Activated CD8-positive, alpha-beta memory T cell treated with anti-CD3 and anti-CD28 coated beads, Interleukin-2, amount 10 ng/mL, durations not matched to agents 7 days and 5 days (primary cell): Measurements from ENCODE around the gene SH3BP5. TPM values are rescaled to one million over a fixed set of nuclear protein-coding genes. Genes with fewer than 3 reads are reported as not detected.
A peak's percentile ranks its signal among the peaks of the same experiment; 100 is the strongest.

Experiments
- ATAC-seq: fragments of 150-1000 bp; cut with Tn5 transposase; one replicate; pipeline ENCODE4 v1.10.0; 2021; ENCODE audit warnings: moderate library complexity
- CTCF ChIA-PET: fragments of 350-600 bp; sonication (Branson Sonifier 250); formaldehyde crosslinking; loops from one replicate; lab custom pipeline; 2021; ENCODE audit warnings: antibody characterized with exemption; lab: Charles Lee
- DNase-seq: peaks from one replicate; pipeline ENCODE4 v3.0.0-alpha.2; 2020
- H3K27ac Mint-ChIP-seq: one replicate; pipeline ENCODE4 v1.8.0; 2021; ENCODE audit warnings: mild to moderate bottlenecking, mixed read lengths
- H3K27me3 Mint-ChIP-seq: one replicate; pipeline ENCODE4 v1.8.0; 2021; ENCODE audit warnings: mixed read lengths
- H3K36me3 Mint-ChIP-seq: one replicate; pipeline ENCODE4 v1.8.0; 2021; ENCODE audit warnings: mild to moderate bottlenecking, mixed read lengths
- H3K4me1 Mint-ChIP-seq: one replicate; pipeline ENCODE4 v1.8.0; 2021; ENCODE audit warnings: mixed read lengths
- H3K4me3 Mint-ChIP-seq: one replicate; pipeline ENCODE4 v1.8.0; 2021; ENCODE audit warnings: mild to moderate bottlenecking, moderate library complexity, mixed read lengths
- H3K9me3 Mint-ChIP-seq: one replicate; pipeline ENCODE4 v1.8.0; 2022; ENCODE audit warnings: low read depth, mixed read lengths
- total RNA-seq, 2 experiments: library from RNA; stranded (reverse); gene quantifications; one replicate each; pipeline ENCODE4 v1.2.3, GENCODE V29; 2021

The SH3BP5 gene
- total RNA-seq, 2 experiments from 2014 or later: 19.4 to 30.3 TPM

DNA sequence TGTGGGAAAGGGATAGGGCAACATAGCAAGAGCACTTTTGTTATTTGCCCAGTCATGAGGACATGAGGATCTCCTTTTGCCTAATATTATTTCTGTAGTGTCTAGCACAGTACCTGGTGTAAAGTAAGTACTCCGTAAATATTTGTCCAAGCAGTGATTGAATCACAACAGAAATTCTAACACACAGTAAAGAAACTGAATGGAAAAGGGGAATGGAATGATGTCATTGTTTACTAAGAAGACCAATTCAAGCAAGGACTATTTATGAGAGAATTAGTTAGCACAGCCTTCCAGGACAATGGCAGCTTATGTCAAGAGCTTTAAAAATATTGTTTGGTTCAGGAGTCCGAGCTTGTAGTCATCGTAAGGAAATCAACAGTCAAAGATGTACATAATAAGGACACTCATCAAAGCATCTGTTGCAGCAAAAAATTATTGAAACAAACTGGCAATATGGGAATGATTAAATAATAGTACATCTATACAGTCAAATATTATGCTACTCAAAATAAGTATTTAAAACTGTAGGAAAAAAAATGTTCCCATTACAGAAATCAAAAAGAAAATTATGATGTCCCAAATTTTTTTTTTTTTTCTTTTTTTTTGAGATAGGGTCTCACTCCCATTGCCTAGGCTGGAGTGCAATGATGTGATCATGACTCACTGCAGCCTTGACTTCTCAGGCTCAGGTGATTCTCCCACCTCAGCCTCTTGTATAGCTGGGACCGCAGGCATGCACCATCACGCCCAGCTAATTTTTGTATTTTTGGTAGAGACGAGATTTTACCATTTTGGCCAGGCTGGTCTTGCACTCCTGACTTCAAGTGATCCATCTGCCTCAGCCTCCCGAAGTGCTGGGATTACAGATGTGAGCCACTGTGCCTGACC, 108.5 kb downstream of the SH3BP5 start:
- H3K27me3 Mint-ChIP-seq: no peaks in the 10 kb centered on the region
- H3K4me3 Mint-ChIP-seq: no peak overlapping the region
- no peak for DNase-seq
- no peak overlapping the region for H3K27ac Mint-ChIP-seq
- H3K4me1 Mint-ChIP-seq: peaks cover 6% of the 10 kb centered on the region
- H3K36me3 Mint-ChIP-seq: peaks cover 29% of the 10 kb centered on the region
- no peaks in the 10 kb centered on the region for H3K9me3 Mint-ChIP-seq
- ATAC-seq: no peak
- CTCF ChIA-PET: interaction anchor here (1.0 kb wide), 1 partner anchor 104 kb away, joined by 4 read pairs; no protein-coding TSS in a partner anchor

GRCh38 chr3:15221574-15222217, 110.7 kb downstream of the SH3BP5 start:
- Mint-ChIP-seq H3K27ac (no peak overlapping the region), H3K4me3 (no peak overlapping the region), H3K4me1 (peaks cover 3% of the 10 kb centered on the region), H3K36me3 (peaks cover 38% of the 10 kb centered on the region), H3K27me3 (no peaks in the 10 kb centered on the region), H3K9me3 (no peaks in the 10 kb centered on the region)
- DNase-seq (no peak), ATAC-seq (no peak)
- CTCF ChIA-PET: interaction anchor here (0.7 to 1.7 kb wide), 7 partner anchors 11 to 376 kb away, joined by 3 to 7 read pairs (median 3); no protein-coding TSS in a partner anchor

- no peak for DNase-seq
These were observed 111.7 kb downstream of the SH3BP5 start for GRCh38 chr3:15220661-15221060.

DNA sequence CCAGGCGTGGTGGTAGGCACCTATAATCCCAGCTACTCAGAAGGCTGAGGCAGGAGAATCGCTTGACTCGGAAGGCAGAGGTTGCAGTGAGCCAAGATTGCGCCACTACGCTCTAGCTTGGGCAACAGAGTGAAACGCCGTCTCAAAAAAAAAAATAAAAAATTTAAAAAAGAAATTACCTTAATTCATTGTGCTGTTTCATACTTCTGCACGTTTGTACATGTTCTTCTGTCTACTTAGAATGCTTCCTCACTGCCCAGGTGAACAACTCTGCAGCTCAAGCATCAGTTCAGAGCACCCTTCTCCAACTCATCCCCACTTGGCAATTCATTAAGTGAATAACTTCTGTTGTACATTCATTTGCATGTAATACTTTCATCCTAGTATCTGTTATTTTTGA, 112.3 kb downstream of the SH3BP5 start:
- no peaks in the 10 kb centered on the region for H3K9me3 Mint-ChIP-seq
- no peak for DNase-seq
- no peak overlapping the region for H3K27ac Mint-ChIP-seq
- ATAC-seq: no peak
- no peak overlapping the region for H3K4me3 Mint-ChIP-seq
- H3K36me3 Mint-ChIP-seq: peaks cover 45% of the 10 kb centered on the region
- H3K27me3 Mint-ChIP-seq: no peaks in the 10 kb centered on the region
- no peaks in the 10 kb centered on the region for H3K4me1 Mint-ChIP-seq
- CTCF ChIA-PET: no interaction called here

More at GRCh38 chr3:15220661-15221060, 111.7 kb downstream of the SH3BP5 start:
- H3K27me3 Mint-ChIP-seq: no peaks in the 10 kb centered on the region
- peaks cover 40% of the 10 kb centered on the region for H3K36me3 Mint-ChIP-seq
- no peak overlapping the region for H3K27ac Mint-ChIP-seq
- H3K9me3 Mint-ChIP-seq: no peaks in the 10 kb centered on the region
- no peaks in the 10 kb centered on the region for H3K4me1 Mint-ChIP-seq
- no peak for ATAC-seq
- CTCF ChIA-PET: no interaction called here
- no peak overlapping the region for H3K4me3 Mint-ChIP-seq

DNA sequence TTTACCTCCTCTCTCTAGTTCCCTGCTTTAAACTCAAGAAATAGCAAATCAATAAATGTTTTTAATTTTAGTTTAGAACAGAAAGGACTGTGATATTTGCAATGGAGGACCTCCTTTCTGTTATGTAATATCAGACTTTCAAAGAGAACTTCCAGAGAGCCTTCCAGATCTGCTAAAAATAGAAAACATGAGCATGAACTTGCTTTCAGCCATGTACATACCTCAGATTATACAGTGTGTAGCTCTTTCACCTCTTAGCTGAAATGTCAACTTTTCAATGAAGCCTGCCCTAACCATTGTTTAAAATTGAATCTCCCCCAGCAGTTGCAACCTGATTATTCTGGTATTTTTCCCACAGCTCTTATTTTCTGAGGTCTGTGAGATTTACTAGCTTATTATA, 113.7 kb downstream of the SH3BP5 start:
- DNase-seq (no peak), ATAC-seq (no peak)
- Mint-ChIP-seq H3K27me3 (no peaks in the 10 kb centered on the region), H3K4me1 (no peaks in the 10 kb centered on the region), H3K36me3 (peaks cover 49% of the 10 kb centered on the region), H3K9me3 (no peaks in the 10 kb centered on the region), H3K4me3 (no peak overlapping the region), H3K27ac (no peak overlapping the region)
- CTCF ChIA-PET: no interaction called here

GRCh38 chr3:15217841-15218267, 114.5 kb downstream of the SH3BP5 start:
- ATAC-seq (no peak), DNase-seq (no peak)
- Mint-ChIP-seq H3K4me3 (no peak overlapping the region), H3K27ac (no peak overlapping the region), H3K36me3 (peaks cover 50% of the 10 kb centered on the region), H3K27me3 (no peaks in the 10 kb centered on the region), H3K4me1 (no peaks in the 10 kb centered on the region), H3K9me3 (no peaks in the 10 kb centered on the region)
- CTCF ChIA-PET: interaction anchor here (0.6 to 1.9 kb wide), 5 partner anchors 11 to 50 kb away, joined by 3 to 5 read pairs (median 4); partner anchors contain the start of gene CAPN7

DNA sequence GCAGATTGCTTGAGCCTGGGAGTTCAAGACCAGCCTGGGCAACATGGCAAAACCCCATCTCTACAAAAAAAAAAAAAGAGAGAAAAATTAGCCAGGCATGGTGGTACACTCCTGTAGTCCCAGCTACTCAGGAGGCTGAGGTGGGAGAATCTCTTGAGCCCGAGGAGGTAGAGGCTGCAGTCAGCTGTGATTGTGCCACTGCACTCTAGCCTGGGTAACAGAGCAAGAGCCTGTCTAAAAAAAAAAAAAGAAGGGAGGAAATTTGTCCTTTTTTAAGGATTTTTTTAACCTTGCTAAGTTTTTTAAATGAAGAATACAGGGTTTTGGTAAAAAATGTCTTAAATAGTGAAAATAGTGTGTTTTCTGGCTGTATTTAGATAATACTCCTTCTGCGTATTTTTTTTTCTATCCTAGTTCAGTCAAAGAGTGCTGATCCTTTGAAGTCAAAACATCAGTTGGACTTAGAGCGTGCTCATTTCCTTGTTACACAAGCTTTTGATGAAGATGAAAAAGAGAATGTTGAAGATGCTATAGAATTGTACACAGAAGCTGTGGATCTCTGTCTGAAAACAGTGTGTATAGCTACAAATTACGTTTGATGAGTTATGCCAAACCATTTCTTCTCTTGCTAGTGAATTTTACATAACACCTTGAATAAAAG, 115.2 kb downstream of the SH3BP5 start:
- H3K4me3 Mint-ChIP-seq: no peak overlapping the region
- DNase-seq (no peak), ATAC-seq (no peak)
- CTCF ChIA-PET: interaction anchor here (0.6 to 1.9 kb wide), 5 partner anchors 10 to 51 kb away, joined by 3 to 5 read pairs (median 4); partner anchors contain the start of gene CAPN7
- peaks cover 48% of the 10 kb centered on the region for H3K36me3 Mint-ChIP-seq
- H3K4me1 Mint-ChIP-seq: peaks cover under 1% of the 10 kb centered on the region
- no peaks in the 10 kb centered on the region for H3K27me3 Mint-ChIP-seq
- H3K27ac Mint-ChIP-seq: no peak overlapping the region
- H3K9me3 Mint-ChIP-seq: no peaks in the 10 kb centered on the region

- no peak for ATAC-seq
- CTCF ChIA-PET: interaction anchor here (1.9 kb wide), 1 partner anchor 9 kb away, joined by 5 read pairs; no protein-coding TSS in a partner anchor
- Mint-ChIP-seq H3K4me3 (no peak overlapping the region), H3K27ac (no peak overlapping the region), H3K36me3 (peaks cover 49% of the 10 kb centered on the region), H3K9me3 (no peaks in the 10 kb centered on the region), H3K27me3 (no peaks in the 10 kb centered on the region), H3K4me1 (peaks cover 1% of the 10 kb centered on the region)
- DNase-seq: no peak
These were observed 115.9 kb downstream of the SH3BP5 start for GRCh38 chr3:15216501-15216900.

DNA sequence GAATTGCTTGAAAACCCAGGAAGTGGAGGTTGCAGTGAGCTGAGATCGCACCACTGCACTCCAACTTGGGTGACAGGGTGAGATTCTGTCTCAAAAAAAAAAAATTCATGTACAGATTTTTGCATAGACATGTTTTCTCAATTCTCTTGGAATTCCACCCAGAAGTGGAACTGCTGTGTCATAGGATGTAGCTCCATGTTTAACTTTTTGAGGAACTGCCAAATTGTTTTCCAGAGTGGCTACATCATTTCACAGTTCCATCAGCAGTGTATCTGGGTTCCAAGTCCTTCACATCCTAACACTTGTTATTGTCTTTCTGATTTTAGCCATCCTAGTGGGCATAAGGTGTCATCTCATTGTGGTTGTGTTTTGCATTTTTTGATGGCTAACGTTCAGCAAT, 116.4 kb downstream of the SH3BP5 start:
- Mint-ChIP-seq H3K27ac (no peak overlapping the region), H3K27me3 (no peaks in the 10 kb centered on the region), H3K9me3 (no peaks in the 10 kb centered on the region), H3K4me1 (peaks cover 1% of the 10 kb centered on the region), H3K36me3 (peaks cover 49% of the 10 kb centered on the region), H3K4me3 (no peak overlapping the region)
- CTCF ChIA-PET: interaction anchor here (1.9 kb wide), 1 partner anchor 9 kb away, joined by 5 read pairs; no protein-coding TSS in a partner anchor
- ATAC-seq (no peak), DNase-seq (no peak)

DNA sequence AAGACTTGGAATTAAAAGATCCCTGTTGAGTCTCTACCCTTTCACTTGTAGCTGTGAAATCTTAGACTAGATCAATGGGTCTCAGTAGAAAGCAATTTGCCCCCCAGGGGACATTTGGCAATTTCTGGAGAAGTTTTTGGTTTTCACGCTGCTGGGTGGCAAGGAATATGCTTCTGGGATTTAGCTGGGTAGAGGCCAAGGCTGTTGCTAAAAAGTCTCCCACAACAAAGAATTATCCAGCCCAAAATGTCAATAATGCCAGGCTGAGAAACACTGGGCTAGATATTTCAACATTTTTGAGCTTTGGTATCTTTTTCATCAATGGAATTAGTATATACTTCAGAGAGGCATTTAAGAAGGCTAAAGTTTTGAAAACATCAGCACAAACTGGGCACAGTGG, 117.6 kb downstream of the SH3BP5 start:
- no peak overlapping the region for H3K27ac Mint-ChIP-seq
- CTCF ChIA-PET: interaction anchor here (1.2 to 1.5 kb wide), 2 partner anchors 9 to 12 kb away, joined by 3 to 6 read pairs; partner anchors contain the start of gene CAPN7
- H3K27me3 Mint-ChIP-seq: no peaks in the 10 kb centered on the region
- ATAC-seq: no peak
- no peak for DNase-seq
- no peak overlapping the region for H3K4me3 Mint-ChIP-seq
- peaks cover 45% of the 10 kb centered on the region for H3K36me3 Mint-ChIP-seq
- H3K9me3 Mint-ChIP-seq: no peaks in the 10 kb centered on the region
- peaks cover 4% of the 10 kb centered on the region for H3K4me1 Mint-ChIP-seq

- Mint-ChIP-seq H3K9me3 (no peaks in the 10 kb centered on the region), H3K27me3 (no peaks in the 10 kb centered on the region), H3K4me1 (peaks cover 15% of the 10 kb centered on the region), H3K4me3 (no peak overlapping the region), H3K36me3 (peaks cover 25% of the 10 kb centered on the region), H3K27ac (no peak overlapping the region)
- ATAC-seq: no peak
- DNase-seq: no peak
- CTCF ChIA-PET: interaction anchor here (0.9 kb wide), 1 partner anchor 8 kb away, joined by 3 read pairs; no protein-coding TSS in a partner anchor
These were observed 120.4 kb downstream of the SH3BP5 start for GRCh38 chr3:15211937-15212336.

DNA sequence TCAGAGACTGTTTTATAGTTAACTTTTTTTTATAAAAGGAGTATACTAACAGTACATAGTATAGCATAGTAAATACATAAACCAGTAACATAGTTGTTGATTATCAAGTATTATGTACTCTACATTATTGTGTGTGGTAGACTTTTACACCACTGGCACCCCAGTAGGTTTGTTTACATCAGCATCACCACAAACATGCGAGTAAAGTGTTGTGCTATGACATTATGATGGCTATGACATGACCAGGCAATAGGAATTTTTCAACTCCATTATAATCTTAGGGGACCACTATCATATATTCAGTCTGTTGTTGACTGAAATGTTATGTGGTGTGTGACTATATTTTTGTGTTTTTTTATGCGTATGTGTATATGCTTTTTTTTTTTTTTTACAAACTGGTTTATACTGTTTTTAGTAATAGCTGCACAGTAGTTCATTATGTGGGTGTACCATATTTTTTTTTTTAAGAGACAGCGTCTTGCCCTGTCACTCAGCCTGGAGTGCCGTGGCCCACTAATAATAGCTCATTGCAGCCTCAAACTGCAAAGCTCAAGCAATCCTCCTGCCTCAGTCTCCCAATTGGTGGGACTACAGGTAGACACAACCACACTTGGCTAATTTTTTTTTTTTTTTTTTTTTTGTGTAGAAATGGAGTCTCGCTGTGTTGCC, 124.4 kb downstream of the SH3BP5 start:
- CTCF ChIA-PET: interaction anchor here (0.7 to 12.2 kb wide), 10 partner anchors 9 to 197 kb away, joined by 3 to 93 read pairs (median 4); partner anchors contain the start of genes RBSN and SH3BP5
- peak overlapping the region; percentile 80 for H3K4me3 Mint-ChIP-seq
- H3K9me3 Mint-ChIP-seq: no peaks in the 10 kb centered on the region
- H3K4me1 Mint-ChIP-seq: peaks cover 24% of the 10 kb centered on the region
- H3K27ac Mint-ChIP-seq: peak overlapping the region; percentile 49
- no peak for DNase-seq
- no peaks in the 10 kb centered on the region for H3K27me3 Mint-ChIP-seq
- ATAC-seq: no peak
- H3K36me3 Mint-ChIP-seq: peaks cover 7% of the 10 kb centered on the region
